ENCODE measurements around the gene IBSP. TPM values are rescaled to one million over a fixed set of nuclear protein-coding genes. Genes with fewer than 3 reads are reported as not detected.

Gene IBSP
- total and polyA plus RNA-seq, 9 of the 15 experiments (the other 6 are each of a cell fraction or from before 2014, with no cell fraction given), result not detected

GRCh38 chr4:87838890-87839591 is 39.7 kb downstream of the IBSP start:
- no peak overlapping the region for H3K9ac ChIP-seq (ENCODE audit: insufficient read depth in 1 of 2, low read depth in 2 of 2, low read length in 2 of 2)
- H3K36me3 ChIP-seq (ENCODE audit: control insufficient read depth, insufficient read depth, low read length), result no peaks in the 10 kb centered on the region
- no peaks in the 10 kb centered on the region for H3K79me2 ChIP-seq (ENCODE audit: control insufficient read depth, insufficient read depth, low read length)
- no TSS peak for BruUV-seq (replicated peaks)
- H4K20me1 ChIP-seq (replicated peaks; ENCODE audit: control insufficient read depth, insufficient read depth, low read length), result no peaks in the 10 kb centered on the region; the same call in 1 of the 2 replicates
- no peaks in the 10 kb centered on the region for H3K4me1 ChIP-seq (replicated peaks in 1 of 2; ENCODE audit: control insufficient read depth in 2 of 2, insufficient read depth in 2 of 2, low read length in 2 of 2)
- WGBS (ENCODE audit: insufficient coverage, low coverage, missing lambda C conversion rate), result 0% methylated on average over 7 of the region's 7 CpGs
- H3K4me2 ChIP-seq (ENCODE audit: insufficient read depth, low read length), result no peak overlapping the region
- H3K4me3 ChIP-seq, result no peak overlapping the region
- ChIA-PET CTCF (ENCODE audit: low intra/inter-chr PET ratio) (interaction anchor here (0.6 to 2.8 kb wide), 2 partner anchors 159 to 161 kb away, joined by 4 to 27 read pairs; no protein-coding TSS in a partner anchor), POLR2A (interaction anchor here (0.6 to 0.8 kb wide), 2 partner anchors 151 to 176 kb away, joined by 3 to 5 read pairs; no protein-coding TSS in a partner anchor)
- H3K27ac ChIP-seq (ENCODE audit: extremely low read depth, low read depth, low read length), result no peak overlapping the region
- H3K9me1 ChIP-seq (ENCODE audit: control insufficient read depth, insufficient read depth, low read length), result no peaks in the 10 kb centered on the region
- FAIRE-seq, result peak; percentile 68
- peak; percentile 25 to 32 (median 29) for DNase-seq (ENCODE audit: extremely low read depth in 1 of 4, low spot score in 3 of 4)
- ATAC-seq, result peak; percentile 78
- intact Hi-C loops (cut with micrococcal nuclease) (loop anchor here (1.0 to 5.0 kb wide), 2 partner anchors 160 to 297 kb away; no protein-coding TSS in a partner anchor), in situ Hi-C loops (cut with MboI) (no loop called here)
- no peaks in the 10 kb centered on the region for H3K9me3 ChIP-seq (replicated peaks; ENCODE audit: control insufficient read depth, insufficient read depth, low read depth, low read length)
- H3K27me3 ChIP-seq (ENCODE audit: control insufficient read depth in 2 of 2, insufficient read depth in 2 of 2, low read length in 2 of 2), result no peaks in the 10 kb centered on the region
- H2AFZ ChIP-seq (ENCODE audit: low read depth, low read length), result no peak overlapping the region
- TF ChIP-seq BRF2 (IDR thresholded peaks at IDR 0.05; ENCODE audit: borderline replicate concordance, insufficient read depth, insufficient read length), result no peak
- TF ChIP-seq FOXK1 (CRISPR knock-in tag; IDR thresholded peaks at IDR 0.05; ENCODE audit: borderline replicate concordance), result no peak
- TF ChIP-seq RAD21 (CRISPR knock-in tag; conservative IDR thresholded peaks at IDR 0.05 in 1 of 2, IDR thresholded peaks at IDR 0.05 in 1 of 2), result peak; percentile 58 to 64
- no peak for TF ChIP-seq LARP7 (IDR thresholded peaks at IDR 0.05)
- no peak for TF ChIP-seq FOSL1 (tag; conservative IDR thresholded peaks at IDR 0.05)
- TF ChIP-seq ELK1 (CRISPR knock-in tag; IDR thresholded peaks at IDR 0.05), result no peak
- 0 out of 2 replicates have a peak, but pooled peaks have one; percentile 41 for TF ChIP-seq DEAF1 (CRISPR knock-in tag; IDR thresholded peaks at IDR 0.05)
- TF ChIP-seq ZNF75A (CRISPR knock-in tag; IDR thresholded peaks at IDR 0.05), result no peak
- TF ChIP-seq MAX (CRISPR knock-in tag; IDR thresholded peaks at IDR 0.05), result no peak
- no peak for TF ChIP-seq ELF4 (CRISPR knock-in tag; IDR thresholded peaks at IDR 0.05)
- peak; percentile 44; the same call in 1 of the 2 replicates for TF ChIP-seq SMC3 (conservative IDR thresholded peaks at IDR 0.05; ENCODE audit: insufficient read depth, low read depth, low read length)
- TF ChIP-seq BDP1 (IDR thresholded peaks at IDR 0.05; ENCODE audit: insufficient read depth, insufficient read length), result no peak
- TF ChIP-seq CTCF (IDR thresholded peaks at IDR 0.05 in 2 of 3, conservative IDR thresholded peaks at IDR 0.05 in 1 of 3; ENCODE audit: insufficient read depth in 2 of 3, low read depth in 1 of 3, low read length in 3 of 3), result peak; percentile 46 to 73 (median 53); a peak in 4 of 6 replicates
